ENCODE measurements around the gene ATP12A.

DNA sequence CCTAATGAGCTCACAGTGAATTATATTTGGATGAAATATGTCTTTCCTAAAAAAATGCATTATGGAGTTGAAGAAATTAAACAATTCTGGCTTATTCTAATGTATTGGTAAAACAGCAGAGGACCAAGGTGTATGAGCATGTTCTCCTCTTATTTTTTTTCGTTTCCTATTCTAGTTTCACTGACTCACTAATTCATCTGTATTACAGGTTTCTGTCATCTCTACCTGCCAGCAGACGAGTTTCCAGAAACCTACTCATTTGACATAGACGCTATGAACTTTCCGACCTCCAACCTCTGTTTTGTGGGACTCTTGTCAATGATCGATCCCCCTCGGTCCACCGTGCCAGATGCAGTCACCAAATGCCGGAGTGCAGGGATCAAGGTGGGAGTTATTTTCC lies 20.3 kb downstream of the ATP12A start:
- TF ChIP-seq CTCF (conservative IDR thresholded peaks at IDR 0.05 in 1 of 2, IDR thresholded peaks at IDR 0.05 in 1 of 2; ENCODE audit: low read depth in 1 of 2, low read length in 2 of 2) (no peak), EZH2 (IDR thresholded peaks at IDR 0.05; ENCODE audit: low read length, missing control alignments) (no peak)

Measured in fibroblast of lung (primary cell).